ENCODE data around the gene SCNN1G.

The SCNN1G gene

GRCh38 chr16:23152386-23153178 lies 30.0 kb upstream of the SCNN1G start:
- no peak for DNase-seq

GRCh38 chr16:23155445-23156049 lies 27.0 kb upstream of the SCNN1G start:
- no peak for DNase-seq

GRCh38 chr16:23156110-23156509 lies 26.4 kb upstream of the SCNN1G start:
- DNase-seq, result no peak

- DNase-seq, result no peak
Measured at GRCh38 chr16:23156946-23157460, 25.5 kb upstream of the SCNN1G start.

GRCh38 chr16:23158114-23158513 lies 24.4 kb upstream of the SCNN1G start:
- DNase-seq, result no peak

- no peak for DNase-seq
Measured at GRCh38 chr16:23160082-23160481, 22.5 kb upstream of the SCNN1G start.

GRCh38 chr16:23160574-23160973 lies 22.0 kb upstream of the SCNN1G start:
- no peak for DNase-seq

GRCh38 chr16:23163921-23164320 lies 18.6 kb upstream of the SCNN1G start:
- no peak for DNase-seq

GRCh38 chr16:23164736-23165135 lies 17.8 kb upstream of the SCNN1G start:
- no peak for DNase-seq

GRCh38 chr16:23172583-23172982 lies 10.0 kb upstream of the SCNN1G start:
- no peak for DNase-seq

- DNase-seq, result no peak
Measured at GRCh38 chr16:23172994-23173393, 9.6 kb upstream of the SCNN1G start.

GRCh38 chr16:23174622-23175021 lies 7.9 kb upstream of the SCNN1G start:
- DNase-seq, result no peak

GRCh38 chr16:23175651-23176050 lies 6.9 kb upstream of the SCNN1G start:
- no peak for DNase-seq

GRCh38 chr16:23181506-23181905 lies 1.0 kb upstream of the SCNN1G start:
- DNase-seq, result no peak

- no peak for DNase-seq
Measured at GRCh38 chr16:23182206-23182678, 303 bp upstream of the SCNN1G start.

- DNase-seq, result no peak
Measured at GRCh38 chr16:23183543-23183862, 958 bp downstream of the SCNN1G start.

GRCh38 chr16:23185656-23186055 lies 3.1 kb downstream of the SCNN1G start:
- no peak for DNase-seq

GRCh38 chr16:23186171-23186570 lies 3.6 kb downstream of the SCNN1G start:
- DNase-seq, result no peak

- DNase-seq, result no peak
Measured at GRCh38 chr16:23187341-23187740, 4.8 kb downstream of the SCNN1G start.

GRCh38 chr16:23188911-23189310 lies 6.4 kb downstream of the SCNN1G start:
- DNase-seq, result no peak

- DNase-seq, result no peak
Measured at GRCh38 chr16:23194497-23195221, 12.1 kb downstream of the SCNN1G start.

- DNase-seq, result no peak
Measured at GRCh38 chr16:23195366-23195978, 12.9 kb downstream of the SCNN1G start.

- no peak for DNase-seq
Measured at GRCh38 chr16:23196539-23196938, 14.0 kb downstream of the SCNN1G start.

All from T1000 (cell line).